ENCODE results near the gene NUDT3. TPM values are rescaled to one million over a fixed set of nuclear protein-coding genes. Genes with fewer than 3 reads are reported as not detected.

The NUDT3 gene
- total RNA-seq, 4 donors from 2014 or later: 51.6 to 88.7 (median 57.3) TPM

DNA sequence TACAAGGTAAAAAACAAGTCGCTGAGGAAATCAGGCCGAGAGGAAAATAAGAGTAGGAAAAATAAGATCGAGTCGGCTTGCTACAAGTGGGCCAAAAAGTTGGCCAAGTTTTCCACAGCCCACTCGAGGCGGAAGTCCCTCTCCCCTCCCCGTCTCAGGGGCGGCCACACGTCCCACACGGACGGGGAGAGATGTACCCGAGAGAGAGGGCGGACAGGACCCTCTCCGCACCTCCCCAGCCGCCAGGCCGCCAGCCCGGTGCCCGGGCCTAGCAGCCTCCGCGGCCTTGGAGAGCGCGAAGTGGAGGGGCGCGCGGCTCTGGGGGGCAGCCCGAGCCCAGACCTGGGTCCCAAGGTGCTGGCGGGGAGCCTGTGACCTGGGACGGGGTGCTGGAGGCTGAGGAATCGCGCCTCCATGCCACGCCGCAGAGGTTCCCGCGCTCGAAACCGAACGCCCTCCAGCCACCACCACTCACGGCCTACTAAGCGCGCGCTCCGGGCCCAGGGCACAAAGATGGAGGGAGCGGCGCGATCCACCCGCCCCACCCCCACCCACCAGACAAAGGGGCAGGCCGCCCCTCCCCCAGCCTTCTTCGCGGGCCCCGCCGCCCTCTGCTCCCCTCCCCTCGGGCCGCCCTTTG lies 157.7 kb downstream of the NUDT3 start:
- H3K36me3 ChIP-seq: no peaks in the 10 kb centered on the region
- H3K4me1 ChIP-seq: peaks cover 0 to 40% (median 13%) of the 10 kb centered on the region in 4 donors
- H3K4me3 ChIP-seq: peak overlapping the region in 1 of 4 donors; percentile 58
- H3K27ac ChIP-seq: peak overlapping the region in 3 of 4 donors; percentile 82 to 93 (median 90)
- H3K9me3 ChIP-seq: no peaks in the 10 kb centered on the region
- 65 to 74% methylated on average over 30 to 53 of the region's 53 CpGs for WGBS, 2 donors
- TF ChIP-seq, protein P1, sequence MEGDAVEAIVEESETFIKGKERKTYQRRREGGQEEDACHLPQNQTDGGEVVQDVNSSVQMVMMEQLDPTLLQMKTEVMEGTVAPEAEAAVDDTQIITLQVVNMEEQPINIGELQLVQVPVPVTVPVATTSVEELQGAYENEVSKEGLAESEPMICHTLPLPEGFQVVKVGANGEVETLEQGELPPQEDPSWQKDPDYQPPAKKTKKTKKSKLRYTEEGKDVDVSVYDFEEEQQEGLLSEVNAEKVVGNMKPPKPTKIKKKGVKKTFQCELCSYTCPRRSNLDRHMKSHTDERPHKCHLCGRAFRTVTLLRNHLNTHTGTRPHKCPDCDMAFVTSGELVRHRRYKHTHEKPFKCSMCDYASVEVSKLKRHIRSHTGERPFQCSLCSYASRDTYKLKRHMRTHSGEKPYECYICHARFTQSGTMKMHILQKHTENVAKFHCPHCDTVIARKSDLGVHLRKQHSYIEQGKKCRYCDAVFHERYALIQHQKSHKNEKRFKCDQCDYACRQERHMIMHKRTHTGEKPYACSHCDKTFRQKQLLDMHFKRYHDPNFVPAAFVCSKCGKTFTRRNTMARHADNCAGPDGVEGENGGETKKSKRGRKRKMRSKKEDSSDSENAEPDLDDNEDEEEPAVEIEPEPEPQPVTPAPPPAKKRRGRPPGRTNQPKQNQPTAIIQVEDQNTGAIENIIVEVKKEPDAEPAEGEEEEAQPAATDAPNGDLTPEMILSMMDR (IDR thresholded peaks at IDR 0.05): no peak
- TF ChIP-seq EP300 (IDR thresholded peaks at IDR 0.05) (no peak), POLR2A (IDR thresholded peaks at IDR 0.05) (no peak)
- H3K27me3 ChIP-seq: no peaks in the 10 kb centered on the region
- no peak for DNase-seq (ENCODE audit: low spot score in 2 of 2)

DNA sequence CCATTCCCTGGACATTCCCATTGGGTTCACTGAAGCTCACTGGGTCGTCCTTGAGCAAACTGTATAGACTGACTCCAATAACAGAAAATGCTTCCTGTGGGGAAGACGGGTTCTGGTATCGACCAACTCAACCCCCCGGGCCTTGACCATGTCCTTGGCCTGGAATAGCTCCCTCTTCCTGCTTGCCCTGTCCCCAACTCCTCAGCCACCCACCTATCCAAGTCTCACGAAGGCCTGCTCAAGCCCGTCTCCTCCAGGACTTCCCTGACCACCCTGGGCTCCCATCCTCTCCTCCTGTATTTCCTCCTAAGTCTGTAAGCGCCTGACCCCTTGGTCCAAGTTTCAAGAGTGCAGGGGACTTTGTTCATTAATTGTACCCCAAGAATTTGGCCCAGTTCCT lies 158.6 kb downstream of the NUDT3 start:
- peaks cover 0 to 34% (median 13%) of the 10 kb centered on the region in 4 donors for H3K4me1 ChIP-seq
- no peaks in the 10 kb centered on the region for H3K27me3 ChIP-seq
- TF ChIP-seq EP300 (IDR thresholded peaks at IDR 0.05) (no peak), POLR2A (IDR thresholded peaks at IDR 0.05) (no peak)
- TF ChIP-seq, protein P1 (IDR thresholded peaks at IDR 0.05): no peak
- H3K4me3 ChIP-seq: no peak overlapping the region
- DNase-seq (ENCODE audit: low spot score in 2 of 2): peak in 1 of 2 donors; percentile 8
- no peaks in the 10 kb centered on the region for H3K9me3 ChIP-seq
- H3K27ac ChIP-seq: peak overlapping the region in 2 of 4 donors; percentile 82 to 90
- H3K36me3 ChIP-seq: no peaks in the 10 kb centered on the region
- 90 to 91% methylated on average over 7 of the region's 7 CpGs for WGBS, 2 donors

DNA sequence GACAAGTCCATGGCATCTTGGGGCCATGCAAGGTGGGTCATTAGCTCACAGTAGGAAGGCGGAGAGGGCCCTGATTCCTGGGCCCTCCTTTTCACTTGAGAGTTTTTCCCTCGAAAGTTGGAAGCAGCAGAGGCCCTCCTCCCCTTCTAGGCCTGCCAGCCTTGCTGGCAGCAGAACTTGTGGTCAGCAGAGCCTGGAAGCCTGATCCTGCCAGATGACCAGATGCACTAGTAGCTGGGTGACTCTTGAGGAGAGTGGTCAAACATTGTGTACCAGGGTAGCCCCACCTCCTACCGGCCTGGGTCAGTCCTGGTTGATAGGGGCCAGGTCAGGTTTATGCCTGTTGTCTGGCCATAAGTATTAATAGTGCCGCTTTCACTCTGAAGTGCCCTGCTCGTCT lies 159.6 kb downstream of the NUDT3 start:
- no peaks in the 10 kb centered on the region for H3K9me3 ChIP-seq
- peaks cover 0 to 26% (median 9%) of the 10 kb centered on the region in 4 donors for H3K4me1 ChIP-seq
- TF ChIP-seq EP300 (IDR thresholded peaks at IDR 0.05) (no peak), POLR2A (IDR thresholded peaks at IDR 0.05) (no peak)
- TF ChIP-seq, protein P1 (IDR thresholded peaks at IDR 0.05): no peak
- no peaks in the 10 kb centered on the region for H3K36me3 ChIP-seq
- DNase-seq (ENCODE audit: low spot score in 2 of 2): peak in 1 of 2 donors; percentile 1
- 70 to 76% methylated on average over 5 of the region's 5 CpGs for WGBS, 2 donors
- peak overlapping the region in 1 of 4 donors; percentile 41 for H3K27ac ChIP-seq
- H3K27me3 ChIP-seq: no peaks in the 10 kb centered on the region
- H3K4me3 ChIP-seq: no peak overlapping the region

DNA sequence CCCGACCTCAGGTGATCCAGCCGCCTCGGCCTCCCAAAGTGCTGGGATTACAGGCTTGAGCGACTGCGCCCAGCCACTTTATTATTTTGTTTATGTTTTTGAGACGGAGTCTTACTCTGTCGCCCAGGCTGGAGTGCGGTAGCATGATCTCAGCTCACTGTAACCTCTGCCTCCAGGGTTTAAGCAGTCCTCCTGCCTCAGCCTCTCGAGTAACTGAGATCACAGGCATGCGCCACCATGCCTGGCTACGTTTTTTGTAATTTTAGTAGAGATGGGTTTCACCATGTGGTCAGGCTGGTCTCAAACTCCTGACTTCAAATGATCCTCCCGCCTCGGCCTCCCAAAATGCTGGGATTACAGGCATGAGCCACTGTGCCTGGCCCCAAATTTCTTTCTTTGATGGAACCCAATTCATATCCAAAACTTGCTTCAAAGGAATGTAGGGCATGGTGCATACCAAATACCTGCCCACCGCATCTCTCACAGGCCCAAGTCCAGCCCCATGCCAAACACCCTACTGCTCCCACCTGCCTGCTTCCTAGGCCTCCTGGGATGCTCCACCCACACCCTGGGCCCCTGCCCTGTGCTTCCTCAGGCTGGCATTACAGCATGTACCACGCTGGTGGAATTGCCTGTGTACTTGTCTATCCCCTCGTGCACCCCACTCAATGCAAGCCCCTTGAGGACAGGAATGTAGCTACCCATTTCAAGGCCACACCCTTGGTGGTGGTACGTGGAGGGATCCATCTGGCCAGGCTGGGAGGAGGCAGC lies 160.7 kb downstream of the NUDT3 start:
- WGBS, 2 donors: 93 to 95% methylated on average over 17 of the region's 17 CpGs
- TF ChIP-seq EP300 (IDR thresholded peaks at IDR 0.05): no peak
- no peak for TF ChIP-seq POLR2A (IDR thresholded peaks at IDR 0.05)
- TF ChIP-seq, protein P1 (IDR thresholded peaks at IDR 0.05): no peak
- Histone ChIP-seq H3K36me3 (no peaks in the 10 kb centered on the region), H3K27ac (no peak overlapping the region), H3K9me3 (no peaks in the 10 kb centered on the region), H3K4me1 (peaks cover 0 to 23% (median 9%) of the 10 kb centered on the region in 4 donors), H3K4me3 (no peak overlapping the region), H3K27me3 (no peaks in the 10 kb centered on the region)
- DNase-seq (ENCODE audit: low spot score in 2 of 2): peak in 1 of 2 donors; percentile 7
